HepG2 (cell line): ENCODE data around the gene ETF1. TPM values are rescaled to one million over a fixed set of nuclear protein-coding genes. Genes with fewer than 3 reads are reported as not detected.
A peak's percentile ranks its signal among the peaks of the same experiment; 100 is the strongest.

Experiments used
- DMTF1 ChIP-seq: sonication (generic); formaldehyde crosslinking; IDR thresholded peaks from 2 replicates; pipeline ENCODE4 v1.4.0; 2020; ENCODE audit warnings: mild to moderate bottlenecking, missing genetic modification reagents
- GZF1 ChIP-seq: sonication (generic); formaldehyde crosslinking; IDR thresholded peaks from 2 replicates; pipeline ENCODE4 v1.5.1; 2020; ENCODE audit warnings: mild to moderate bottlenecking, missing genetic modification reagents
- HNRNPL ChIP-seq: fragments of 200-400 bp; formaldehyde crosslinking; IDR thresholded peaks from 2 replicates; pipeline ENCODE4 v1.6.1; 2017; ENCODE audit warnings: mild to moderate bottlenecking, low read depth, low read length
- REST ChIP-seq, 2 experiments: IDR thresholded peaks; 2 replicates each; pipeline ENCODE4 v1.6.1; 2011 to 2012; ENCODE audit warnings: low read length in 2 of 2, borderline replicate concordance in 1 of 2, low read depth in 1 of 2, mild to moderate bottlenecking in 1 of 2, moderate library complexity in 1 of 2
- TAF15 ChIP-seq: fragments of 200-400 bp; formaldehyde crosslinking; IDR thresholded peaks from one replicate; pipeline ENCODE4 v1.6.1; 2018; ENCODE audit warnings: mild to moderate bottlenecking, low read depth, low read length; ENCODE audit not compliant: poor library complexity, severe bottlenecking
- ZBTB26 ChIP-seq: IDR thresholded peaks from 2 replicates; pipeline ENCODE4 v1.6.1; 2016; ENCODE audit warnings: missing compliant biosample characterization, missing genetic modification reagents, borderline replicate concordance
- ZFP36L1 ChIP-seq: sonication (generic); formaldehyde crosslinking; IDR thresholded peaks from 2 replicates; pipeline ENCODE4 v1.8.0; 2022; ENCODE audit warnings: mild to moderate bottlenecking, missing genetic modification reagents, moderate library complexity
- ZNF546 ChIP-seq: sonication (generic); formaldehyde crosslinking; conservative IDR thresholded peaks from 2 replicates; pipeline ENCODE4 v1.8.1; 2023; ENCODE audit warnings: mild to moderate bottlenecking, missing genetic modification reagents
- ZSCAN30 ChIP-seq: sonication (generic); formaldehyde crosslinking; IDR thresholded peaks from 2 replicates; pipeline ENCODE4 v1.5.0; 2020; ENCODE audit warnings: mild to moderate bottlenecking, missing genetic modification reagents
- polyA plus RNA-seq, 8 experiments: library from polyadenylated mRNA; depleted of rRNA in 3 of 8; stranded (reverse) in 7 of 8; unstranded in 1 of 8; fragments of >200 nt; fragmentation: Illumina TruSeq in 4 of 8; extraction: Trizol in 4 of 8; gene quantifications; 2 replicates each; pipeline versions ENCODE4 v1.2.1 to v1.2.3, GENCODE V29; 2011 to 2016; ENCODE audit warnings: low read depth in 4 of 8, missing spikeins in 1 of 8, mixed read lengths in 1 of 8; ENCODE audit not compliant: insufficient read depth in 1 of 8
- total RNA-seq, 5 experiments: library from RNA; depleted of rRNA; stranded (reverse); fragments of >200 nt; fragmentation: Illumina TruSeq; extraction: Trizol; gene quantifications; 2 replicates each; pipeline ENCODE4 v1.2.3, GENCODE V29; 2016; ENCODE audit warnings: low read depth in 1 of 5
- TF ChIP-seq, protein P1 (sequence below): sonication (generic); formaldehyde crosslinking; IDR thresholded peaks from 2 replicates; pipeline ENCODE4 v1.4.0; 2020; ENCODE audit warnings: missing genetic modification reagents, borderline replicate concordance
- TF ChIP-seq, protein P2 (sequence below): sonication (generic); formaldehyde crosslinking; IDR thresholded peaks from 2 replicates; pipeline ENCODE4 v1.4.0; 2020; ENCODE audit warnings: missing genetic modification reagents, mild to moderate bottlenecking, borderline replicate concordance
- TF ChIP-seq, protein P3 (sequence below): sonication (generic); formaldehyde crosslinking; IDR thresholded peaks from 2 replicates; pipeline ENCODE4 v1.8.1; 2023; ENCODE audit warnings: mild to moderate bottlenecking, missing genetic modification reagents

ETF1 gene
- total and polyA plus RNA-seq, 2 of the 13 experiments (the other 11 are each of a cell fraction or from before 2014, with no cell fraction given): 52.1 to 184 TPM

- TF ChIP-seq, protein P1, sequence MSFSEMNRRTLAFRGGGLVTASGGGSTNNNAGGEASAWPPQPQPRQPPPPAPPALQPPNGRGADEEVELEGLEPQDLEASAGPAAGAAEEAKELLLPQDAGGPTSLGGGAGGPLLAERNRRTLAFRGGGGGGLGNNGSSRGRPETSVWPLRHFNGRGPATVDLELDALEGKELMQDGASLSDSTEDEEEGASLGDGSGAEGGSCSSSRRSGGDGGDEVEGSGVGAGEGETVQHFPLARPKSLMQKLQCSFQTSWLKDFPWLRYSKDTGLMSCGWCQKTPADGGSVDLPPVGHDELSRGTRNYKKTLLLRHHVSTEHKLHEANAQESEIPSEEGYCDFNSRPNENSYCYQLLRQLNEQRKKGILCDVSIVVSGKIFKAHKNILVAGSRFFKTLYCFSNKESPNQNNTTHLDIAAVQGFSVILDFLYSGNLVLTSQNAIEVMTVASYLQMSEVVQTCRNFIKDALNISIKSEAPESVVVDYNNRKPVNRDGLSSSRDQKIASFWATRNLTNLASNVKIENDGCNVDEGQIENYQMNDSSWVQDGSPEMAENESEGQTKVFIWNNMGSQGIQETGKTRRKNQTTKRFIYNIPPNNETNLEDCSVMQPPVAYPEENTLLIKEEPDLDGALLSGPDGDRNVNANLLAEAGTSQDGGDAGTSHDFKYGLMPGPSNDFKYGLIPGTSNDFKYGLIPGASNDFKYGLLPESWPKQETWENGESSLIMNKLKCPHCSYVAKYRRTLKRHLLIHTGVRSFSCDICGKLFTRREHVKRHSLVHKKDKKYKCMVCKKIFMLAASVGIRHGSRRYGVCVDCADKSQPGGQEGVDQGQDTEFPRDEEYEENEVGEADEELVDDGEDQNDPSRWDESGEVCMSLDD (CRISPR knock-in tag): no peak; the same call in 1 of the 2 replicates
- TF ChIP-seq, protein P2, sequence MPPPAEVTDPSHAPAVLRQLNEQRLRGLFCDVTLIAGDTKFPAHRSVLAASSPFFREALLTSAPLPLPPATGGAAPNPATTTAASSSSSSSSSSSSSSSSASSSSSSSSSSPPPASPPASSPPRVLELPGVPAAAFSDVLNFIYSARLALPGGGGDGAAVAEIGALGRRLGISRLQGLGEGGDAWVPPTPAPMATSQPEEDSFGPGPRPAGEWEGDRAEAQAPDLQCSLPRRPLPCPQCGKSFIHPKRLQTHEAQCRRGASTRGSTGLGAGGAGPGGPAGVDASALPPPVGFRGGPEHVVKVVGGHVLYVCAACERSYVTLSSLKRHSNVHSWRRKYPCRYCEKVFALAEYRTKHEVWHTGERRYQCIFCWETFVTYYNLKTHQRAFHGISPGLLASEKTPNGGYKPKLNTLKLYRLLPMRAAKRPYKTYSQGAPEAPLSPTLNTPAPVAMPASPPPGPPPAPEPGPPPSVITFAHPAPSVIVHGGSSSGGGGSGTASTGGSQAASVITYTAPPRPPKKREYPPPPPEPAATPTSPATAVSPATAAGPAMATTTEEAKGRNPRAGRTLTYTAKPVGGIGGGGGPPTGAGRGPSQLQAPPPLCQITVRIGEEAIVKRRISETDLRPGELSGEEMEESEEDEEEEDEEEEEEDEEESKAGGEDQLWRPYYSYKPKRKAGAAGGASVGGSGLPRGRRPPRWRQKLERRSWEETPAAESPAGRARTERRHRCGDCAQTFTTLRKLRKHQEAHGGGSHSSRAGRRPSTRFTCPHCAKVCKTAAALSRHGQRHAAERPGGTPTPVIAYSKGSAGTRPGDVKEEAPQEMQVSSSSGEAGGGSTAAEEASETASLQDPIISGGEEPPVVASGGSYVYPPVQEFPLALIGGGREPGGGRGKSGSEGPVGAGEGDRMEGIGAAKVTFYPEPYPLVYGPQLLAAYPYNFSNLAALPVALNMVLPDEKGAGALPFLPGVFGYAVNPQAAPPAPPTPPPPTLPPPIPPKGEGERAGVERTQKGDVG (CRISPR knock-in tag): peak; percentile 79
- TF ChIP-seq ZBTB26 (CRISPR knock-in tag): peak; percentile 60; the same call in 1 of the 2 replicates
- TF ChIP-seq ZSCAN30 (CRISPR knock-in tag): peak; percentile 90; the same call in 1 of the 2 replicates
- no peak for TF ChIP-seq TAF15
- peak; percentile 46 for TF ChIP-seq ZFP36L1 (CRISPR knock-in tag)
- no peak for TF ChIP-seq GZF1 (CRISPR knock-in tag)
- peak; percentile 81; the same call in 1 of the 2 replicates for TF ChIP-seq DMTF1 (CRISPR knock-in tag)
- TF ChIP-seq REST (IDR thresholded peaks at IDR 0.05; ENCODE audit: borderline replicate concordance in 1 of 2, low read depth in 1 of 2, low read length in 2 of 2): peak in 1 of 2 experiments; percentile 66; a peak in 1 of 4 replicates
- no peak for TF ChIP-seq HNRNPL
- 0 out of 2 replicates have a peak, but pooled peaks have one; percentile 46 for TF ChIP-seq ZNF546 (CRISPR knock-in tag)
- TF ChIP-seq, protein P3, sequence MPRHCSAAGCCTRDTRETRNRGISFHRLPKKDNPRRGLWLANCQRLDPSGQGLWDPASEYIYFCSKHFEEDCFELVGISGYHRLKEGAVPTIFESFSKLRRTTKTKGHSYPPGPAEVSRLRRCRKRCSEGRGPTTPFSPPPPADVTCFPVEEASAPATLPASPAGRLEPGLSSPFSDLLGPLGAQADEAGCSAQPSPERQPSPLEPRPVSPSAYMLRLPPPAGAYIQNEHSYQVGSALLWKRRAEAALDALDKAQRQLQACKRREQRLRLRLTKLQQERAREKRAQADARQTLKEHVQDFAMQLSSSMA (CRISPR knock-in tag): peak; percentile 98
These were observed 32.4 kb upstream of the ETF1 start, which contains the start of gene HSPA9 (continued) for GRCh38 chr5:138575194-138576015.
